HG03571 (cell line): ENCODE data around the gene SH2D7.
A peak's percentile ranks its signal among the peaks of the same experiment; 100 is the strongest.

Experiments
- ATAC-seq: cut with Tn5 transposase; IDR thresholded peaks from one replicate; pipeline ENCODE4 v1.9.1; 2021; ENCODE audit not compliant: unreplicated experiment

The SH2D7 gene

GRCh38 chr15:78060232-78060631 lies 32.1 kb upstream of the SH2D7 start:
- ATAC-seq: no peak

GRCh38 chr15:78061963-78062427 lies 30.4 kb upstream of the SH2D7 start:
- no peak for ATAC-seq

DNA sequence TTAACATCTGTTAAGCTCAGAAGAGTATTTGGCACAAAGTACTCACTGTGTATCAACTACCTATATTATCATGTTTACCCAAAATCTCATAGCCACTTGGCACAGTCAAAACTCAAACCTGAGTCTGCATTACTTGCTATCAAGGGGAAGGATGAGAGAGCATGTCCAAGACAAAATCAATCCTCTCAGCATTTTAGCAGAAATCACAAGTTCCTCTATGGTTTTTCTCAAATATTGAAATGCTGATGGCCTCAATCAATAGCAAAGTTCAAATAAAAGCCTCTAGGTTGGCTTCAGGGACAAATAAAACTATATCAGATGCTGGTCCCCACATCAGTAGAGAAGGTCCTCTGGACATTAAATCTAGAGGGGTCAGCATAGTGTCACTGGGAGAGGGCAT lies 29.1 kb upstream of the SH2D7 start:
- no peak for ATAC-seq

DNA sequence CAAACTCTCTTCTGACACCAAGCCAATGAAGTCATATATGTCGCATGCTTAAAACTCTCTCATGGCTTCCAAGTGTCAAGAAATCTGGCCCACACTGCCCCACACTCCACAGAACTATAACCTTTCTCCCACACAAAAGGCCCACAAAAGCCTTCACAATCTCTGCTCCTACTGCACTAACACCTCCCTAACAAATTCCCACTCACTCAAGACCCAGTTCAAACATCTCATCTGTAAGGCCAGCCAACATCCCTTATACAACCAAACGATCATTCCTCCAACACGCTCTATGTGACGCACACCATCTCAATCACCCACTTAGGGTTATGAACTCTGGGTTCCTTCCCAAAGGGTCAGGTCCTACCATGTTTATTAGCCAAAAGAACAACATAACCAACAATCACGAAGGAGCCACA lies 28.4 kb upstream of the SH2D7 start:
- no peak for ATAC-seq

DNA sequence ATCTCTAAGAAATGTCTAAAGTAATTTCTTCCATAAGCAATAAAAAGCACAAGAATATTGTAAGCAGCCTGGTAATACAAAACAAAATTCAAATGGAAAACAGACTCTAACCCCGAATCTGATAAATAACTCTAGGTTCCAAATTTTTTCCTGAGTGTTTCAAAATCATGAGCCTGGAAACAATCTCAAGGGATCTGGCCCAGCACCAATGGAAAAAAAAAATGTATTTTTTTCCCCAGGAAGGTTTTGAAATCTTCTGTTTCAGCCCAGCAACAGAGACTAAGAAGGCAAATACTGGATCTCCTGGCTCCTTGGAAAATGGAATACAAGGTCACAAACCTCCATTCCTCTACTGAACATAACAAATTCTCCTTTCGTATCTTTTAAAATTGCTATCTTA lies 27.8 kb upstream of the SH2D7 start:
- no peak for ATAC-seq

- ATAC-seq: no peak
These were observed 27.0 kb upstream of the SH2D7 start for GRCh38 chr15:78065284-78065872.

GRCh38 chr15:78065973-78066946 lies 26.1 kb upstream of the SH2D7 start:
- peak; percentile 52 for ATAC-seq

- ATAC-seq: no peak
These were observed 24.8 kb upstream of the SH2D7 start for GRCh38 chr15:78067328-78068228.

DNA sequence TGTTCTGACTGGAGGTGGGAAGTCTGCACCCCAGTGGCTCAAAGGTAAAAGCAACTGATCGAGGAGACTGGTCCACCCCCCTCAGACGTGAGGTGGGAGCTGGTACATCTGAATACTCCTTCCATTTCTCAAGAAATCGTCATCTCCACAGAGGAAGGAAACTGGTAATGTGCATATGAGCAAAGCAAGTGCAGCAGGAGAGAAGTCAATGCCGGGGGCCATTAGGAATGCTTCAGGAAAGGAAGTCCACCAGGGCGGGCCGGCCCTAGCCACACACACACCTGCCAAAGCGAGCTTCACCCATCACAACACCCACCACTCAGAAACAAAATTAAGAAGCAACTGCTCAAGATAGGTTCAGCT lies 23.3 kb upstream of the SH2D7 start:
- ATAC-seq: no peak

DNA sequence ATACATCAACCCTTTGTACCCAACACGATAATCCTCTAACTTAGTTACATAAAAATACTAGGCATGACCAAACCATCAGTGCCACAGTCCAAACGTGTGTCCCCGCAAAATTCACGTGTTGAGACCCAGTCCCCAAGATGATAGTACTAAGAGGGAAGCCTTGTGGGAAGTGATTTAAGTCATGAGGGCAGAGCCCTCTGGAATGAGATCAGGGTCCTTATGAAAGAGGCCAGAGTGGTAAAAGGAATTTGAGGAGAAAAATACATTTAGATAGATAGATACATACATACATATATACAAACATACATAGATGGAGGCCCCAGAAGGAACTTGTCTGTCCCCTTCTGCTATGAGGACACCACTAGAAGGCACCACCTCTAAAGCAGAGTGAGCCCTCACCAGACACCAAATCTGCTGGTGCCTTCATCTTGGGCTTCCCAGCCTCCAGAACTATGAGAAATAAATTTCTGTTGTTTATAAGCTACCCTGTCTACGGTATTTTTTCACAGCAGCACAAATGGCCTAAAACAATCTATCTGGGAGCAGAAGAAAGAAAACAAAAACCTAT lies 22.8 kb upstream of the SH2D7 start:
- ATAC-seq: no peak

DNA sequence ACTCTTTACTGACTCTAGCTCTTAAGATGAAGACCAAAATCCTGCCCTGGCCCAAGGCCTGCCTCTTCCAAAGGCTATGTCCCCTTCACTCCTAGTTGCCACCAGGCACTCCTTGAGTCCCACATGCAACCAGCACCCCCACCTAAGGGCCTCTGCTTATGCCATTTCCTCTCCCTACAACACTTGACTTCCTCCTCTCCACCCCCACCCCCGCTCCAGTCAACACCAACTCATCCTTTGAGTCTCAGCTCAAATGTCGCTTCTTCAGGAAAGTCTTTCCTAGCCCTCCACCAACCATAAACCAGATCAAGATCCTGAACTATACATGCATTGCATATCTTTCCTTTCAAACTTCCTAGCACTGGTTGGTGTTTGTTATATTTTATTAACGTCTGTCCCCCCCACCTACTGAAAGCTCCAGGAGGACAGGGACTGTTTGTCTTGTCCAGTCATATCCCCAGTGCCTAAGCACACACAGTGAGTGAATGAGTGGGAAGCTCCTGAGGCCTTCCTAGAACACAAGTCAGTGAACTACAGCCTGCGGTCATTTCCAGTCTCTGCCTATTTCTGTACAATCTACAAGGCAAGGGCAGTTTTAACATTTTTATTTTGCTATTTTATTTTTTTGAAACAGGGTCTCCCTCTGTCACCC lies 22.2 kb upstream of the SH2D7 start:
- ATAC-seq: no peak

- no peak for ATAC-seq
These were observed 21.0 kb upstream of the SH2D7 start for GRCh38 chr15:78071383-78071782.

- no peak for ATAC-seq
These were observed 20.1 kb upstream of the SH2D7 start for GRCh38 chr15:78072080-78072892.

- ATAC-seq: no peak
These were observed 19.1 kb upstream of the SH2D7 start for GRCh38 chr15:78073046-78073787.

- no peak for ATAC-seq
These were observed 16.7 kb upstream of the SH2D7 start for GRCh38 chr15:78075490-78076230.

GRCh38 chr15:78076231-78077052 lies 15.9 kb upstream of the SH2D7 start:
- no peak for ATAC-seq
